Mucosa of rectum (tissue), 2 donors: ENCODE measurements around the gene GARIN5A.

Experiments
- H3K27ac ChIP-seq, 2 donors: one replicate each; pipeline ENCODE4 v1.7.0; 2013; ENCODE audit warnings: inconsistent platforms in 2 of 2, low read depth in 2 of 2, low read length in 2 of 2
- H3K27me3 ChIP-seq, 2 donors: one replicate each; pipeline ENCODE4 v1.7.0; 2013; ENCODE audit warnings: low read length in 2 of 2; ENCODE audit not compliant: control insufficient read depth in 2 of 2, insufficient read depth in 2 of 2
- H3K36me3 ChIP-seq, 2 donors: one replicate each; pipeline ENCODE4 v1.7.0; 2013; ENCODE audit warnings: low read length in 2 of 2; ENCODE audit not compliant: control insufficient read depth in 2 of 2, insufficient read depth in 2 of 2
- H3K4me1 ChIP-seq, 2 donors: one replicate each; pipeline ENCODE4 v1.7.0; 2013; ENCODE audit warnings: low read length in 2 of 2, mild to moderate bottlenecking in 1 of 2; ENCODE audit not compliant: control insufficient read depth in 2 of 2, insufficient read depth in 2 of 2
- H3K4me3 ChIP-seq, 2 donors: one replicate each; pipeline ENCODE4 v1.7.0; 2013; ENCODE audit warnings: low read length in 2 of 2
- H3K9ac ChIP-seq, 2 donors: one replicate each; pipeline ENCODE4 v1.7.0; 2013; ENCODE audit warnings: low read length in 2 of 2, low read depth in 1 of 2, mild to moderate bottlenecking in 1 of 2
- H3K9me3 ChIP-seq, 2 donors: one replicate each; pipeline ENCODE4 v1.7.0; 2013; ENCODE audit warnings: low read length in 2 of 2; ENCODE audit not compliant: control insufficient read depth in 2 of 2
- donor health status: healthy.
- donor health status: Normal muscosa, but diverticular disease.

Gene GARIN5A

GRCh38 chr19:50488389-50489194, 11.9 kb upstream of the GARIN5A start:
- no peaks in the 10 kb centered on the region for H3K9me3 ChIP-seq
- H3K9ac ChIP-seq: no peak overlapping the region
- H3K4me1 ChIP-seq: no peaks in the 10 kb centered on the region
- H3K27me3 ChIP-seq: no peaks in the 10 kb centered on the region
- no peak overlapping the region for H3K4me3 ChIP-seq
- peaks cover 1 to 2% of the 10 kb centered on the region in 2 donors for H3K36me3 ChIP-seq
- no peak overlapping the region for H3K27ac ChIP-seq

DNA sequence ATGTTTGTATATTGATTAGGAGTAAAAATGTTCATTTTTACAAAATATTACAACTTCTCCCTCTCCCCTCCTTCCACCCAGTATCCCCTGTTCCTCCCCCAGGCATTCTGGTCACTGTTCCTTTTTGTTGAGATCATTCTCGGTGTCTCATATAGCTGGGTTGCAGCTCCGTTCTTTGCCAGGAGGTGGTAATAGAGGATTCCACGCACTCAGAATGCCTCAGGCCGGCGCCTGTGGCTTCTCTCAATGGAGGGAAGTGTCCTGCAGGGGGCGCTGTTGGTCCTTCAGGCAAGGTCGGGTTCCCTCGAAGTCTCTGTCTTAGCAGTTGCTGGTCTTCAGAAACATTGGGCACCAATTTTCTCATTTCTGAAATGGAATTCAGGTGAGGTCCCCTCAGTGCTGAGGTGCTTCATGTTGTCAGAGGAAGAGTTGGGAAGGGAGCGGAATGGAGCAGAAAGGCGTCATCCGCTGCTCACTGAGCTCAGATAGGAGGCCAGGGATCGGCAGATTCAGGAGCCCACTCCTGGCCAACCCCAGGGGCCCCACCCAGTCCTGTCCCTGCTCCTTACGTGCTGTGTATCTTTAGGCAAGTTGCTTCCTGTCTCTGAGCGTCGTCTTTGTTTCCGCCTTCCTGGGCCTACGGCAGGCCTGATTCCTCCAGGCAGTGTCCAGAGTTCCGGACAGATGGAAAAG, 10.3 kb upstream of the GARIN5A start:
- Histone ChIP-seq H3K9me3 (no peaks in the 10 kb centered on the region), H3K36me3 (peaks cover 6 to 13% of the 10 kb centered on the region in 2 donors), H3K4me3 (no peak overlapping the region), H3K4me1 (no peaks in the 10 kb centered on the region), H3K27me3 (no peaks in the 10 kb centered on the region), H3K27ac (no peak overlapping the region), H3K9ac (no peak overlapping the region)

DNA sequence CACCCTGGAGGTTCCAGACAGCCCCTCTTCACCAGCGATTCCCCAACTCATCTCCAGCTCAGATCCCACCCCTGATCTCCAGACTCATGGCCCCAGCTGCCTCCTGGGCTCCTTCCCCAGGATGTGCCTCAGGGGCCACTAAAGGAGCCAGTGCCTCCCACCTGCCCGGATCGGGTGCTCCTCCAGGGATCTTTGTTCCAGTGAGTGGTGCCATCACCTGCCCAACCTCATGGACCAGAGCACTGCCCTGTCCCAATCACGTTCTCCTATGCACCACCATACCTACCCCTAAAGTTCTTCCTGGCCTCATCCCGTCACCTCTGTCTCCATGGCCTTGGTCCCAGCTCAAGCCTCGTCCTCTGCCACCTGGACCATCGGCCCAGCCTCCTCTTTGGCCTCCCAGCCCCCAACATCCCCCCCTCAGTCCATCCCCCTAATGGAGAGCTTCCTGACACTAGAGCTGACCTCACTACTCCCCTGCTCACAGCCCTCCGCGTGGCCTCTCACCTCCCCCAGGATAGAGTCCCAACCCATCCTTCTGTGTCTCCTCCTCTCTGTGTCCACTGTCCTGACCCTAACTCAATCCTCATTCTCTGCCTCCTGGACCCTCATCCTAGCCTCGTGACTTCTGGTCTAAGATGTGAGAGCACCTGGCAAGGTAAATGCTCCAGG, 8.8 kb upstream of the GARIN5A start:
- H3K36me3 ChIP-seq: peaks cover 21 to 25% of the 10 kb centered on the region in 2 donors
- H3K4me3 ChIP-seq: no peak overlapping the region
- H3K4me1 ChIP-seq: no peaks in the 10 kb centered on the region
- no peak overlapping the region for H3K27ac ChIP-seq
- no peaks in the 10 kb centered on the region for H3K27me3 ChIP-seq
- no peaks in the 10 kb centered on the region for H3K9me3 ChIP-seq
- no peak overlapping the region for H3K9ac ChIP-seq

GRCh38 chr19:50482916-50483315, 6.3 kb upstream of the GARIN5A start:
- no peak overlapping the region for H3K4me3 ChIP-seq
- no peaks in the 10 kb centered on the region for H3K27me3 ChIP-seq
- H3K9me3 ChIP-seq: no peaks in the 10 kb centered on the region
- peaks cover 37 to 42% of the 10 kb centered on the region in 2 donors for H3K36me3 ChIP-seq
- H3K4me1 ChIP-seq: peaks cover 0 to 3% of the 10 kb centered on the region in 2 donors
- H3K9ac ChIP-seq: no peak overlapping the region
- no peak overlapping the region for H3K27ac ChIP-seq

GRCh38 chr19:50482271-50482855, 5.7 kb upstream of the GARIN5A start:
- Histone ChIP-seq H3K36me3 (peaks cover 37 to 42% of the 10 kb centered on the region in 2 donors), H3K4me1 (peaks cover 3 to 8% of the 10 kb centered on the region in 2 donors), H3K27me3 (no peaks in the 10 kb centered on the region), H3K9ac (no peak overlapping the region), H3K4me3 (no peak overlapping the region), H3K9me3 (no peaks in the 10 kb centered on the region), H3K27ac (no peak overlapping the region)

- Histone ChIP-seq H3K9me3 (no peaks in the 10 kb centered on the region), H3K4me3 (no peak overlapping the region), H3K9ac (no peak overlapping the region), H3K4me1 (peaks cover 10 to 12% of the 10 kb centered on the region in 2 donors), H3K27me3 (no peaks in the 10 kb centered on the region), H3K27ac (no peak overlapping the region), H3K36me3 (peaks cover 37 to 42% of the 10 kb centered on the region in 2 donors)
Measured at GRCh38 chr19:50481351-50482149, 4.9 kb upstream of the GARIN5A start.

GRCh38 chr19:50480281-50481111, 3.8 kb upstream of the GARIN5A start:
- Histone ChIP-seq H3K27ac (no peak overlapping the region), H3K9ac (no peak overlapping the region), H3K4me3 (no peak overlapping the region), H3K4me1 (peaks cover 10 to 14% of the 10 kb centered on the region in 2 donors), H3K27me3 (no peaks in the 10 kb centered on the region), H3K9me3 (no peaks in the 10 kb centered on the region), H3K36me3 (peaks cover 37 to 42% of the 10 kb centered on the region in 2 donors)

- Histone ChIP-seq H3K9me3 (no peaks in the 10 kb centered on the region), H3K27ac (no peak overlapping the region), H3K36me3 (peaks cover 37 to 42% of the 10 kb centered on the region in 2 donors), H3K4me3 (no peak overlapping the region), H3K27me3 (no peaks in the 10 kb centered on the region), H3K4me1 (peaks cover 10 to 14% of the 10 kb centered on the region in 2 donors), H3K9ac (no peak overlapping the region)
Measured at GRCh38 chr19:50479761-50480251, 3.2 kb upstream of the GARIN5A start.
